SU-DHL-6 (cell line): ENCODE data around the gene CABP4.

ENCODE experiments used
- H2AFZ ChIP-seq: fragments of 200-600 bp; sonication (generic); 2 replicates; pipeline ENCODE4 v1.6.1; 2014; ENCODE audit warnings: low read depth, mild to moderate bottlenecking, moderate library complexity, mixed read lengths, antibody characterized with exemption, low read length; ENCODE audit not compliant: severe bottlenecking
- H3F3A ChIP-seq: fragments of 200-600 bp; shearing (Covaris generic); 2 replicates; pipeline ENCODE4 v1.6.0; 2016; ENCODE audit warnings: antibody characterized with exemption, mild to moderate bottlenecking; ENCODE audit not compliant: insufficient read depth
- H3K27ac ChIP-seq: fragments of 200-600 bp; sonication (generic); 2 replicates; pipeline ENCODE4 v1.5.1; 2016; ENCODE audit warnings: low read depth, mild to moderate bottlenecking, low read length, moderate library complexity, mixed read lengths
- H3K27me3 ChIP-seq: fragments of 200-600 bp; sonication (generic), shearing (Covaris generic); 2 replicates; pipeline ENCODE4 v1.6.0; 2014; ENCODE audit warnings: mild to moderate bottlenecking, low read length
- H3K36me3 ChIP-seq: fragments of 200-600 bp; sonication (generic); 2 replicates; pipeline ENCODE4 v1.6.1; 2014; ENCODE audit warnings: mild to moderate bottlenecking, low read length, mixed read lengths
- H3K4me2 ChIP-seq: fragments of 300-600, 200-600 bp; shearing (Covaris generic), sonication (generic); 2 replicates; pipeline ENCODE4 v1.6.0; 2014; ENCODE audit warnings: low read length, low read depth, mild to moderate bottlenecking; ENCODE audit not compliant: poor library complexity, severe bottlenecking
- H3K4me3 ChIP-seq: fragments of 200-600 bp; sonication (generic); 2 replicates; pipeline ENCODE4 v1.5.1; 2014; ENCODE audit warnings: antibody characterized with exemption, low read length, mild to moderate bottlenecking, mixed read lengths; ENCODE audit not compliant: insufficient read depth, poor library complexity, severe bottlenecking
- H3K79me2 ChIP-seq: fragments of 200-600 bp; sonication (generic); 2 replicates; pipeline ENCODE4 v1.6.1; 2014; ENCODE audit warnings: mild to moderate bottlenecking, low read length, moderate library complexity; ENCODE audit not compliant: insufficient read depth
- H3K9ac ChIP-seq: fragments of 200-600 bp; sonication (generic); 2 replicates; pipeline ENCODE4 v1.7.0; 2014; ENCODE audit warnings: mild to moderate bottlenecking, low read length
- H3K9me2 ChIP-seq: fragments of 200-600 bp; sonication (generic); replicated peaks from 2 replicates; pipeline ENCODE4 v1.6.1; 2014; ENCODE audit warnings: low read length; ENCODE audit not compliant: insufficient read depth
- H3K9me3 ChIP-seq: fragments of 200-600 bp; sonication (generic); 2 replicates; pipeline ENCODE4 v1.6.1; 2014; ENCODE audit warnings: low read length, mixed read lengths; ENCODE audit not compliant: insufficient read depth
- H4K20me1 ChIP-seq: fragments of 200-600 bp; sonication (generic); 2 replicates; pipeline ENCODE4 v1.6.1; 2014; ENCODE audit warnings: low read depth, mild to moderate bottlenecking, antibody characterized with exemption, low read length, moderate library complexity, mixed read lengths
- EZH2phosphoT487 ChIP-seq: fragments of 200-600 bp; sonication (generic), shearing (Covaris generic); conservative IDR thresholded peaks from 2 replicates; pipeline ENCODE4 v1.6.1; 2018; ENCODE audit warnings: mild to moderate bottlenecking, antibody characterized with exemption, low read length, moderate library complexity, mixed read lengths
- TF ChIP-seq, protein P1 (sequence below): fragments of 200-600 bp; sonication (generic); IDR thresholded peaks from one replicate; pipeline ENCODE4 v1.5.1; 2017; ENCODE audit warnings: antibody characterized with exemption, mild to moderate bottlenecking, low read length, moderate library complexity; ENCODE audit not compliant: insufficient read depth, poor library complexity, severe bottlenecking

CABP4 gene

GRCh38 chr11:67468759-67469507 is 13.8 kb downstream of the CABP4 start, which contains the start of gene TMEM134:
TSS of gene TMEM134 (minus strand) at chr11:67469251. CDS start at chr11:67469192, 59 bp downstream.
- peak within 1 kb of the TSS; percentile 86 for H3K4me3 ChIP-seq
- peak within 1 kb of the TSS; percentile 80 for H2AFZ ChIP-seq
- peaks cover 20% of the 10 kb centered on the region for H3K79me2 ChIP-seq

DNA sequence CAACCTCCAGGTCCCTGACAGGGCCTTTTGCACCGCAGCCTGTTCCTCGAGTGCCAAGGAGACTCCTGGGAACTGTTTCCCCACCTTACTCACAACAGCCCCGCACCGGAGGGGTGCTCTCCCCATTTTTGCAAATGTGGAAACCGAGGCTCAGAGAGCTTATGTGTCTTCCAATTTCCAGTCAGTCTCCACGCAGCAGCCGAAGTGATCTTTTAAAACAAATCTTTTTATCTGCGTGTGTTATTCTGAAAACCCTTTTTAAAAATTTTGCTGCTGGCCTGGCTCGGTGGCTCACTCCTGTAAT is 14.3 kb downstream of the CABP4 start:
- Histone ChIP-seq H3K9ac (peak overlapping the region; percentile 96), H3K79me2 (peaks cover 20% of the 10 kb centered on the region), H3K27ac (no peak overlapping the region), H3K9me3 (no peaks in the 10 kb centered on the region), H3K4me2 (peak overlapping the region; percentile 82), H2AFZ (peak overlapping the region; percentile 80), H3K36me3 (no peaks in the 10 kb centered on the region), H3K9me2 (no peaks in the 10 kb centered on the region), H3K27me3 (no peaks in the 10 kb centered on the region), H4K20me1 (no peaks in the 10 kb centered on the region), H3K4me3 (peak overlapping the region; percentile 56), H3F3A (peaks cover 30% of the 10 kb centered on the region)
- TF ChIP-seq, protein P1, sequence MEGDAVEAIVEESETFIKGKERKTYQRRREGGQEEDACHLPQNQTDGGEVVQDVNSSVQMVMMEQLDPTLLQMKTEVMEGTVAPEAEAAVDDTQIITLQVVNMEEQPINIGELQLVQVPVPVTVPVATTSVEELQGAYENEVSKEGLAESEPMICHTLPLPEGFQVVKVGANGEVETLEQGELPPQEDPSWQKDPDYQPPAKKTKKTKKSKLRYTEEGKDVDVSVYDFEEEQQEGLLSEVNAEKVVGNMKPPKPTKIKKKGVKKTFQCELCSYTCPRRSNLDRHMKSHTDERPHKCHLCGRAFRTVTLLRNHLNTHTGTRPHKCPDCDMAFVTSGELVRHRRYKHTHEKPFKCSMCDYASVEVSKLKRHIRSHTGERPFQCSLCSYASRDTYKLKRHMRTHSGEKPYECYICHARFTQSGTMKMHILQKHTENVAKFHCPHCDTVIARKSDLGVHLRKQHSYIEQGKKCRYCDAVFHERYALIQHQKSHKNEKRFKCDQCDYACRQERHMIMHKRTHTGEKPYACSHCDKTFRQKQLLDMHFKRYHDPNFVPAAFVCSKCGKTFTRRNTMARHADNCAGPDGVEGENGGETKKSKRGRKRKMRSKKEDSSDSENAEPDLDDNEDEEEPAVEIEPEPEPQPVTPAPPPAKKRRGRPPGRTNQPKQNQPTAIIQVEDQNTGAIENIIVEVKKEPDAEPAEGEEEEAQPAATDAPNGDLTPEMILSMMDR = no peak

More at GRCh38 chr11:67468759-67469507, 13.8 kb downstream of the CABP4 start, which contains the start of gene TMEM134:
- peak within 1 kb of the TSS; percentile 94 for H3K27ac ChIP-seq
- H3F3A ChIP-seq = peaks cover 30% of the 10 kb centered on the region
- no peaks in the 10 kb centered on the region for H3K27me3 ChIP-seq
- H3K36me3 ChIP-seq = no peaks in the 10 kb centered on the region
- peak within 1 kb of the TSS; percentile 89 for H3K4me2 ChIP-seq
- no peaks in the 10 kb centered on the region for H3K9me3 ChIP-seq
- no peaks in the 10 kb centered on the region for H3K9me2 ChIP-seq
- TF ChIP-seq EZH2phosphoT487 = no peak
- TF ChIP-seq, protein P1 = peak; percentile 48
- H4K20me1 ChIP-seq = no peaks in the 10 kb centered on the region
- peak within 1 kb of the TSS; percentile 96 for H3K9ac ChIP-seq

DNA sequence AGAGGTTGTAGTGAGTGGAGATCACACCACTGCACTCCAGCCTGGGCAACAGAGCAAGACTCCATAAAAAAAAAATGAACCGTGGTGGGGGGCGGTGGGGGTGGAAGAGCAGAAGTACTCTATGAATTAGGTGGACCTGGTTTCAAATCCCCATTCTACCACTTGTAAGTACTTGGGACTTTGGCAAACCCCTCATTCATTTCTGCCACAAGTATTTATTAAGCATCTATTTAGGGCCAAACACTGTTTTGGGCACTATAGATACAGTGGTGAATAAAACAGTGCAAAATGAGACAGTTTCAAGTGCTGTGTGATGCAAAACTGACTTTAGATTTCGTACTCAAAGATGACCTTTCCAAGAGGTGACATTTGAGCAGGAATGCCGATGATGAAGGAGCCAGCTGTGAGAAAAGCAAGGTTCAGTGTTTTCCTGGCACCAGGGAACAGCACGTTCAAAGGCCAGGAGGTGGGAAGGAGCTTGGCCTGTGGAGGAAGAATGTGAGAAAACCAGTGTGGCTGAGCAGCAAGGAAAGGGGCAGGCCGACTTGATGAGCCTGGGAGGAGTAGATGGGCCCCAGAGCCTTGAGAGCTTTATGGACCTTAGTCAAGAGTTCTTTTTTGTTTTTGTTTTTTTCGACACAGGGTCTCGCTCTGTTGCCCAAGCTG is 15.3 kb downstream of the CABP4 start:
- Histone ChIP-seq H3K36me3 (no peaks in the 10 kb centered on the region), H3K4me3 (no peak overlapping the region), H3K27ac (no peak overlapping the region), H3K9ac (no peak overlapping the region), H3F3A (peaks cover 25% of the 10 kb centered on the region), H3K9me3 (no peaks in the 10 kb centered on the region), H3K79me2 (peaks cover 14% of the 10 kb centered on the region), H2AFZ (no peak overlapping the region), H3K27me3 (no peaks in the 10 kb centered on the region), H3K4me2 (no peak overlapping the region), H4K20me1 (no peaks in the 10 kb centered on the region), H3K9me2 (no peaks in the 10 kb centered on the region)
- no peak for TF ChIP-seq EZH2phosphoT487
- TF ChIP-seq, protein P1 = no peak
